Measurements from ENCODE around the gene NBEA.
"Not testable (repeated sequence)": the region's sequence is repeated elsewhere in the genome, so short reads cannot be mapped to it uniquely, and the experiment has no call there.

Gene NBEA

GRCh38 chr13:35393886-35394285, 451.8 kb downstream of the NBEA start:
- no peak for DNase-seq

DNA sequence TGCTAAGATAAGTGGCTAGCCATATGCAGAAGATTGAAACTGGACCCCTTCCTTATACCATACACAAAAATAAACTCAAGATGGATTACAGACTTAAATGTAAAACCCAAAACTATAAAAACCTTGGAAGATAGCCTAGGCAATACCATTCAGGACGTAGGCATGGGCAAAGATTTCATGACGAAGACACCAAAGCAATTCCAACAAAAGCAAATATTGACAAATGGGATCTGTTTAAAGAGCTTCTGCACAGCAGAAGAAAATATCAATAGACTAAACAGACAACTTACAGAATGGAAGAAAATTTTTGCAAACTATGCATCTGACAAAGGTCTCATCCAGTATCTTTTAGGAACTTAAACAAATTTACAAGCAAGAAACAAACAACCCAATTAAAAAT, 466.2 kb downstream of the NBEA start:
- not testable (repeated sequence) for DNase-seq

DNA sequence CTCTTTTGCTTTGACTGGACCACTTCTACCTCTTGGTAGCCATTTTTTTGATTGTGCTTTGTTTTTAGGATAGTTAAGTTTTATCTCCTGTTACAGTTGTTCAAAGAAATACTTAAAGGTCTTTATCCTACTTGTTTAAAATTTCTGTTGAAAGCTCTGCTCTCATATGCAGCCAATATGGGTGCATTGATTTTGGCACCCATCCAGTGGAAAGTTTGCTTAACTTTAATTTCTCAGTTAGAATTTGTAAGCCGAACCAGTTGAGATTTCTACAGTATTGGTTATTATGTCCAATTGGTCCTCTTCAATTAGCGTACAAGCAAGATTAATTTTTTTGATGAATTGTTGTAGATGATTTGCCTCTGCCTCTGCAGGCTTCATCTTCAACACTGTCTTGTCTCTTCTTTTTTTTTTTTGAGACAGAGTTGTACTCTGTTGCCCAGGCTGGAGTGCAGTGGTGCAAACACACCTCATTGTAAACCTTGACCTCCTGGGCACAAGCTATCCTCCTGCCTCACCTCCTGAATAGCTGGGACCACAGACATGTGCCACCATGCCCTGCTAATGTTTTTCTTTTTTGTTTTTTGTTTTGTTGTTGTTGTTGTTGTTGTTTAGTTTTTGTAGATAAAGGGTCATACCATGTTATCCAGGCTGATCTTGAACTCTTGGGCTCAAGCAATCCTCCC, 469.1 kb downstream of the NBEA start:
- no peak for DNase-seq

GRCh38 chr13:35448465-35448864, 506.4 kb downstream of the NBEA start:
- DNase-seq, result no peak

DNA sequence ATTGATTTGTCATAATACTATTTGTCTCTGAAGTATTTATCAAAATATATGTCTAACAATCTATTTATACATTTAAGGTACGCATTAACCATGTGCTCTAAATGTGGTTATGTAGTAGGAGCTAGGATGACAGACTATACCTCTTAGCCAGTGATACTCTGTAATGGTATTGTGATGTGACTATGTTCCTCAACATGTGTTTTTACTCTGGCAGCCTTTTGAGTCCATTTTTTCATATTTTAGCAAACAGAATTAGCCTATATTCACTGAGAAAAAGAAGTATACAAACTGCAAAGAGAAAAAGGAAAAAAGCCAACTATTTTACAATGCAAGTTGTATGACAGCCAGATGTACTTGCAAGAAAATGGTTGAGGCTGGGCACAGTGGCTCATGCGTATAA, 507.8 kb downstream of the NBEA start:
- DNase-seq, result no peak

GRCh38 chr13:35455022-35455421, 513.0 kb downstream of the NBEA start:
- no peak for DNase-seq

DNA sequence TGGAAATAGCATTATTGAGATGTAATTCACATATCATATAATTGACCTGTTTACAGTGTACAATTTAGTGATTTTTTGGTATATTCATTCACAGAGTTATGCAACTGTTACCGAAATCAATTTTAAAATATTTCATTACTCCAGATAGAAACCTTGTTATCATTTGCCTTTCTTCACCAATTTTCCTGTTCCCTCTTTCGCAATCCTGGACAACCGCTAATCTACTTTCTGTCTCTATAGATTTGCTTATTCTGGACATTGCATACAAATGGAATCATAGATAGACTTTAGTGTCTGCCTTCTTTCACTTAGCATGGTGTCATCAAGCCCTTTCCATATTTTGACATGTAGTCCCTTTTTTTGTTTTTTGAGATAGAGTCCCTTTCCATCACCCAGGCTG, 515.2 kb downstream of the NBEA start:
- no peak for DNase-seq

- DNase-seq, result no peak
Measured at GRCh38 chr13:35460061-35460460, 518.0 kb downstream of the NBEA start.

DNA sequence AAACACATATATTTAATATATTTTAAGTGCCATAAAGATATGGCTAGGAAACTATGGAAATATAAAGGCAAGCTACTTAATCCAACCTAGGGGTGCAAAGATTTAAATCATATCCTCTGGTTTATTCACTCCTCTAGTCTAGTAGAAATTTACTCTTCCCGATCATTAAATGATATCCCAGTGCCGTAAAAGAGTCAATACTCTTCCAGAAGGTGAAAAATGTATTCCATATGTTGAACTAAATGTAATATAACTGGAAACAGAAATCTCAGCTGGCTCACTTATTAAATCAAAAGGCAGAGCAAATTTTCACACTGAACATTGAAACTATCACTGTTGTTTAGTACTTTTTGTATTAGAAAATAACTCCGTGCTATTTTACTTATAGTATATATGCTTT, 523.3 kb downstream of the NBEA start:
- no peak for DNase-seq

DNA sequence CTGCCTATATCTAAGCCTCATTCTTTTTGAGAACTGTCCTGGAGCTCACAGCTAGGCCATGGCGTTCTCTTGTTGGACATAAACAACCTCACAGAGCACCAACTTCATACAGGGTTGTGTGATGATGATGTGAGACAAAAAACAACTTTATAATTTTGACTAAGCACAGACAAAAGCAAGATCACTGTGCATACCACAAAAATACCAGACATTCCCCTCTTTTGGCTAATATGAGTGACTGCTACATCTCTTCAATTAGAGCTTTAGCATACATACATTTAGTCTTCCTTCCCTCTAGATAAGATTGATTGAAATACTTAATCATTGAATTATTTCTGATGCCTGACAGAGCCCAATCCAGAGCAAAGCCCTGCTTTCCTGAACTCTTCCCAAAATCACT, 526.1 kb downstream of the NBEA start:
- no peak for DNase-seq

GRCh38 chr13:35469806-35470525, 527.9 kb downstream of the NBEA start:
- no peak for DNase-seq

DNA sequence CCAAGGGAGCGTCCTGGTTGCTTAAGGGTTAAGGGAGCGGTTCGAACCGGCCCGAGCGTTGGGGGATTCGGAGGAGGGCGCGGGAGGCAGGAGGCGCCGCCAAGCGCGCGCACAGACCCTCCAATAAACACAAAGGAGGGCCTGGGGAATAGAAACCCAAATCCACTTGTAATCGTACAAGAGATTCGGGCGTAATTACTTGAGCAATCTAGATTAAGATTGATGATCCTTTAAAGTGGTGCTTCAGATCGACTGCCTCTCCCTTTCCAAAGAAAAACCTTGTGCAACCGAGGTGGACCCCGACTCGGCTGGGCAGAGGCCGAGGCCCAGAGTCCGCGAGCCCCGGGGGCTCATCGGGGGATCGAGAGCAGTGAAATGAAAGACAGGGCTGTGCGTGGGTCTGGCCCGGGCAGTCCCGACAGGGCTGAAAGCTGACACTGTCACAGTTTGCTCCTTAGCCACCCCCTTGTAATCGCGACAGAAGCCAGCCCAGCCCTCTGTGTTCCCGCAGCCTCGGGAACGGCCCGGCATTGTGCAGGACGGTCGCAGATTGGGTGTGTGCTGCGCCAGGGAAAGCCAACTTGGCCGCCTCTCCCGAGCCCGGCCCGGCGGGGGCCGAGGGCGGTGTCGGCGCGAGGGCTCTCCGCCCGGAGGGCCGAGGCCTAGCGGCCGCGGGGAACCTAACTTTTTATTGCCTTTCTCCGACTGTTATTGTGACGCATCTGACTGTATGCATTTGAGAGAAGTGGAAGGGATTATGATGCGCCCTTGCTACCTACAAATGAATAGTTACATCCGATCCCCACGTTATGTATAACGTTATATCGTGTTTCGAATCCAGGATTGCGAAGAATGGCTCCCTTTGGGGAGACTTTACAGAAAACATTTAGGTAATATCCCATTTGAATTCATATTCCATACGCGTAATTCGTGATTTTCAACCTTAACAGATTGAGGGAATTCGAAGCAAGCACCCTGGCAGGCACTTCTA, 528.9 kb downstream of the NBEA start:
- no peak for DNase-seq

GRCh38 chr13:35471706-35472322, 529.7 kb downstream of the NBEA start:
- no peak for DNase-seq

- no peak for DNase-seq
Measured at GRCh38 chr13:35472323-35472881, 530.3 kb downstream of the NBEA start.

DNA sequence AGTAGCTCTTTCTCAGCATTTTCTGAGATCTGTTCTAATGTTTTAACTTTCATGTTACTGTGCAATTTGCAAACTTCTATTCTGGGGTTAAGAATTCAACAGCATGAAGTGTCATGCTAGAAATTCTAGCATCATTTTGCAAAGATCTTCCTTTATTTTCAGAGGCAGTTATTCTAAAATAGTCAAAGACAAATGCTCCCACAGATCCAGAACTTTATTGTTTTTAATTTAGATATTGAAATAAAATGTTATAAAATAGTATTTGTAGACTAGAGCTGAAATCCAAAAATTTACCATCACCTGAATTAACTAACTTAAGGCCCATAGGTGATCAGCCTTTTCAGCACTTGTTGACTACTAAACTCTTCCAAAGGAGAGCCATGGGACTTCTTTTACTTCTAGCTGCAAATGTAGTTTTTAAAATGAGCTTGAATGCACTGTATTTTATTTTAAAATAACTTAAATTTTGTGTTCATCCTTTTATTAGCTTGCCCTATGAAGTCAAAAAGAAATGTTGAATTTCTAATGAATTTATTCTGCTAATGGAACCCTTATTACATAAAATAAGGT, 531.2 kb downstream of the NBEA start:
- DNase-seq, result no peak

DNA sequence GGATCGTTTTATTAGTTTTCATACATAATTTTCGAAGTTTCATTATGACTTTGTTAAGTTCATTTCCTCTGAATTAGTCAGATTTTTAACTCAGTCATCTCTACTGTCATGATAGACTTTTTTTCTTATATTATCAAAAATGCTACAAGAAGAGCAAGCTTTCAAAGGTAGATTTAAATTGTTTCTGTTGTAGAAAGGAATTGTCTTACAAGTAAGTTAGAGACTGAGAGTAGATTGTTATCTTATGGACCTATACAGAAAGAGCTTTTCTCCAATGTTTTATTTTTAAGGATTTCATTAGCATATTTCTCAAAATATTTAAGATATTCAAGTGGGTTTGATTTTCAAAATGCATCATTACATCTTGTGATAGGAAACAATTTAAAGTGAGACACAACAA, 531.7 kb downstream of the NBEA start:
- no peak for DNase-seq

GRCh38 chr13:35474496-35475211, 532.6 kb downstream of the NBEA start:
- DNase-seq, result no peak

- no peak for DNase-seq
Measured at GRCh38 chr13:35475212-35475959, 533.3 kb downstream of the NBEA start.

- DNase-seq, result no peak
Measured at GRCh38 chr13:35475960-35476943, 534.2 kb downstream of the NBEA start, which contains the start of gene MAB21L1. Gene MAB21L1, minus strand, starts transcription at chr13:35476689. Its CDS starts 551 bp downstream, at chr13:35476138.

Measured in CD4-positive, alpha-beta T cell treated with Interleukin-17A for 4 hours (primary cell).